Measurements from ENCODE around the gene GIMAP2. TPM values are rescaled to one million over a fixed set of nuclear protein-coding genes. Genes with fewer than 3 reads are reported as not detected.

Gene GIMAP2
- polyA plus RNA-seq, 1 donor (not counting 4 experiments of a cell fraction or from before 2014, with no cell fraction given): 3.2 TPM

DNA sequence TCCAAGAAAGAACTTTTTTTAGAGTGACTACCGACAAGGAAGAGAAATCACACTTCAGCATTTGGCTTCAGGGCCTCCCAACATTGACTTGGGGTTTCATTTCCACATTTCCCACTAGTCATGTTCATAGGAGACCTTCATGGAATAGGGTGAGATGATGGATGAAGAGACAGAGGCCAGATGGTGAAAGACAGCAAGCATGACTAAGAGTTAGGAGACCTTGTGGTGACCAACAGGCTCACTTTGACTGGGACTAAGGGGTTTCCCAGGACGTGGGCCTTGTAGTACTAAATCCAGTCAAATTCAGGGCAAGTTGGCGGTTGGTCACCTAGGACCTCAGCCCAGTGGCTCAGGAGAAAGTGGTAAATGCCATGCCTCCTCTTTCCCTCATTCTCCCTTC is 48.7 kb downstream of the GIMAP2 start:
- Histone ChIP-seq H3K9me1 (ENCODE audit: control insufficient read depth, extremely low read depth, insufficient read depth, low read length) (no peaks in the 10 kb centered on the region), H3K4me3 (ENCODE audit: control insufficient read depth in 2 of 3, extremely low read depth in 1 of 3, insufficient read depth in 2 of 3, low read depth in 1 of 3, low read length in 3 of 3) (no peak overlapping the region), H3K27me3 (ENCODE audit: control insufficient read depth, extremely low read depth, insufficient read depth, low read length) (no peaks in the 10 kb centered on the region), H3K27ac (ENCODE audit: control insufficient read depth, insufficient read depth, low read length) (no peak overlapping the region), H3K4me2 (ENCODE audit: control insufficient read depth, extremely low read depth, insufficient read depth, low read depth, low read length) (no peak overlapping the region), H3K9me3 (ENCODE audit: control insufficient read depth, low read depth, low read length) (no peaks in the 10 kb centered on the region), H3K4me1 (ENCODE audit: control insufficient read depth, extremely low read depth, insufficient read depth, low read length) (peaks cover 3% of the 10 kb centered on the region), H2AFZ (ENCODE audit: control insufficient read depth, low read length) (no peak overlapping the region), H3K9ac (ENCODE audit: control insufficient read depth, extremely low read depth, insufficient read depth, low read length) (no peak overlapping the region), H3K79me2 (ENCODE audit: control insufficient read depth, insufficient read depth, low read length) (no peaks in the 10 kb centered on the region), H4K20me1 (ENCODE audit: control insufficient read depth, extremely low read depth, insufficient read depth, low read length) (no peaks in the 10 kb centered on the region), H3K36me3 (ENCODE audit: control insufficient read depth in 2 of 2, extremely low read depth in 1 of 2, insufficient read depth in 2 of 2, low read length in 2 of 2) (no peaks in the 10 kb centered on the region)
- DNase-seq (ENCODE audit: low read depth, low spot score): no peak
- TF ChIP-seq, protein P1, sequence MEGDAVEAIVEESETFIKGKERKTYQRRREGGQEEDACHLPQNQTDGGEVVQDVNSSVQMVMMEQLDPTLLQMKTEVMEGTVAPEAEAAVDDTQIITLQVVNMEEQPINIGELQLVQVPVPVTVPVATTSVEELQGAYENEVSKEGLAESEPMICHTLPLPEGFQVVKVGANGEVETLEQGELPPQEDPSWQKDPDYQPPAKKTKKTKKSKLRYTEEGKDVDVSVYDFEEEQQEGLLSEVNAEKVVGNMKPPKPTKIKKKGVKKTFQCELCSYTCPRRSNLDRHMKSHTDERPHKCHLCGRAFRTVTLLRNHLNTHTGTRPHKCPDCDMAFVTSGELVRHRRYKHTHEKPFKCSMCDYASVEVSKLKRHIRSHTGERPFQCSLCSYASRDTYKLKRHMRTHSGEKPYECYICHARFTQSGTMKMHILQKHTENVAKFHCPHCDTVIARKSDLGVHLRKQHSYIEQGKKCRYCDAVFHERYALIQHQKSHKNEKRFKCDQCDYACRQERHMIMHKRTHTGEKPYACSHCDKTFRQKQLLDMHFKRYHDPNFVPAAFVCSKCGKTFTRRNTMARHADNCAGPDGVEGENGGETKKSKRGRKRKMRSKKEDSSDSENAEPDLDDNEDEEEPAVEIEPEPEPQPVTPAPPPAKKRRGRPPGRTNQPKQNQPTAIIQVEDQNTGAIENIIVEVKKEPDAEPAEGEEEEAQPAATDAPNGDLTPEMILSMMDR (optimal IDR thresholded peaks at IDR 0.05 in 1 of 3, IDR thresholded peaks at IDR 0.05 in 1 of 3, conservative IDR thresholded peaks at IDR 0.05 in 1 of 3; ENCODE audit: extremely low read depth in 1 of 3, insufficient read depth in 2 of 3, low read length in 3 of 3): no peak
- no peak for TF ChIP-seq EZH2 (IDR thresholded peaks at IDR 0.05; ENCODE audit: low read length)
- FAIRE-seq: no peak
- dilution Hi-C loops (cut with MboI; ENCODE audit: extremely low pct_ligation_motif_present, low sequenced_read_pairs): no loop called here

DNA sequence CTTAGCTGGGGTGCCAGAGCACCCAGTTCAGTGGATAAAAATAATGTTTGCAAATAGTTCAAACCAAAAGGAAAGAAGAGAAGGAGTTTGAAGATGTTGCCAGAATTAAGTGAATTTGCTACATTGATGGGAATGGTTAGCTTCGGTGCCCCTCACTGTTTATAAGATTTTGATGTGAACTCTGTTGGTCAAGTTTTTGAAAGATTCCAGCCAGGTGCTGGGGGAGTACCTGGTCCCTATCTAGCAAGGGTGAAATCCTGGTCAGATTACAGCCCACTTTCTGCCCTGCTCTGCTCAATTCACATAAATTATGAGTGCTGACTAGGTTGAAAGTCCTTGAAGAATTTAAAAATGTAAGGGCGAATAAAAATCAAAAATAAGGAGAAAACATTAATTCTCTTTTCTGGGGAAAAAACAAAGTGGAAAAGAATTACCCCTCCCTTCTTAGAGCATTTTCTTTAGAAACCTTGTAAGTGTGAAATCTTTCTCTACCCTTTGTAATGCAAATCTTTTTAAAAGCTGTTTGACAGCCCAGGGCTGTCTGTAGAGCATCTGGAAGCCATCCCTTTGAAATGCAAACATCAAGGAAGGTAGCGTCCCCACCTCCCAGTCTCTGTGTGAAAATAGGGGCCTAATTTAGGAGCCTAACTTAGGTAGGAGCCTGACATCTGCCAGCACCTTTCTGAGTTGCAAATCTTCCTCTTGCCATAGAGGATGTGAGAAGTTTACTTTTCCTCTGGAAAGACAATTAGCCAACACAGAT is 50.3 kb downstream of the GIMAP2 start:
- Histone ChIP-seq H3K9me1 (ENCODE audit: control insufficient read depth, extremely low read depth, insufficient read depth, low read length) (no peaks in the 10 kb centered on the region), H3K36me3 (ENCODE audit: control insufficient read depth in 2 of 2, extremely low read depth in 1 of 2, insufficient read depth in 2 of 2, low read length in 2 of 2) (no peaks in the 10 kb centered on the region), H3K79me2 (ENCODE audit: control insufficient read depth, insufficient read depth, low read length) (no peaks in the 10 kb centered on the region), H3K4me3 (ENCODE audit: control insufficient read depth in 2 of 3, extremely low read depth in 1 of 3, insufficient read depth in 2 of 3, low read depth in 1 of 3, low read length in 3 of 3) (no peak overlapping the region), H3K9ac (ENCODE audit: control insufficient read depth, extremely low read depth, insufficient read depth, low read length) (no peak overlapping the region), H3K27me3 (ENCODE audit: control insufficient read depth, extremely low read depth, insufficient read depth, low read length) (no peaks in the 10 kb centered on the region), H3K9me3 (ENCODE audit: control insufficient read depth, low read depth, low read length) (no peaks in the 10 kb centered on the region), H3K4me2 (ENCODE audit: control insufficient read depth, extremely low read depth, insufficient read depth, low read depth, low read length) (no peak overlapping the region), H2AFZ (ENCODE audit: control insufficient read depth, low read length) (no peak overlapping the region), H3K27ac (ENCODE audit: control insufficient read depth, insufficient read depth, low read length) (no peak overlapping the region), H4K20me1 (ENCODE audit: control insufficient read depth, extremely low read depth, insufficient read depth, low read length) (no peaks in the 10 kb centered on the region), H3K4me1 (ENCODE audit: control insufficient read depth, extremely low read depth, insufficient read depth, low read length) (peaks cover 3% of the 10 kb centered on the region)
- dilution Hi-C loops (cut with MboI; ENCODE audit: extremely low pct_ligation_motif_present, low sequenced_read_pairs): no loop called here
- no peak for FAIRE-seq
- TF ChIP-seq, protein P1 (optimal IDR thresholded peaks at IDR 0.05 in 1 of 3, IDR thresholded peaks at IDR 0.05 in 1 of 3, conservative IDR thresholded peaks at IDR 0.05 in 1 of 3; ENCODE audit: extremely low read depth in 1 of 3, insufficient read depth in 2 of 3, low read length in 3 of 3): no peak
- no peak for TF ChIP-seq EZH2 (IDR thresholded peaks at IDR 0.05; ENCODE audit: low read length)
- no peak for DNase-seq (ENCODE audit: low read depth, low spot score)

Measured in keratinocyte (primary cell).